Muscle layer of colon (tissue), 2 donors: ENCODE results near the gene DPP6.

Experiments used
- H3K27ac ChIP-seq: one replicate; pipeline ENCODE4 v1.7.0; 2013; ENCODE audit warnings: low read depth, mild to moderate bottlenecking, low read length, moderate library complexity
- H3K27me3 ChIP-seq, 2 donors: one replicate each; pipeline ENCODE4 v1.7.0; 2013; ENCODE audit warnings: low read length in 2 of 2, mild to moderate bottlenecking in 2 of 2; ENCODE audit not compliant: insufficient read depth in 2 of 2, control insufficient read depth in 1 of 2
- H3K36me3 ChIP-seq: one replicate; pipeline ENCODE4 v1.7.0; 2013; ENCODE audit warnings: mild to moderate bottlenecking, low read length; ENCODE audit not compliant: insufficient read depth
- H3K4me1 ChIP-seq: one replicate; pipeline ENCODE4 v1.7.0; 2013; ENCODE audit warnings: mild to moderate bottlenecking, low read length; ENCODE audit not compliant: insufficient read depth
- H3K4me3 ChIP-seq, 2 donors: one replicate each; pipeline ENCODE4 v1.7.0; 2013; ENCODE audit warnings: low read length in 2 of 2, low read depth in 1 of 2, mild to moderate bottlenecking in 1 of 2, moderate library complexity in 1 of 2
- H3K9ac ChIP-seq: one replicate; pipeline ENCODE4 v1.7.0; 2013; ENCODE audit warnings: low read length
- H3K9me3 ChIP-seq: one replicate; pipeline ENCODE4 v1.7.0; 2013; ENCODE audit warnings: mild to moderate bottlenecking, low read length
- donor health status: abdominal sarcoma.
- donor health status: Adenocarcinoma of cecum.

The DPP6 gene

DNA sequence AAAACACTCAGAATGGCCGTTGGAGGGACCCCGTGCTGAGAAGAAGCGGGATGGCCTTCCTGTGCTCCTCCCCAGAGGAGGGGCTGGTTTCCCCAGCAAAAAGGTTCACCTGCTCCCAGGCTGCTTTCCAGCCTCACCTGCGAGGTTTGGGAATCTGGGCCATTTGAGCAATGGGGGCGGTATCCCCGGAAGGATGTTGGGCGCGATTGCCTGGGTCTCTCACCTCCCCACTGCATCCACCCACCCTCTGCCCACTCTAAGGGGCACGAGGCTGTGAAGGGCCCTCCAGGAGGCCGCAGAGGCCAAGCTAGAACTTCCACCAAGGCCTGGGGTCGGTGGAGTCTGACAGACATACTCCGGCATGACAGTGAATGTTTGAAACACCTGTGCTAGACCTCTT, 803.2 kb downstream of the DPP6 start:
- no peak overlapping the region for H3K9ac ChIP-seq
- no peak overlapping the region for H3K4me3 ChIP-seq
- no peaks in the 10 kb centered on the region for H3K9me3 ChIP-seq
- peaks cover 4% of the 10 kb centered on the region for H3K4me1 ChIP-seq
- H3K36me3 ChIP-seq, result no peaks in the 10 kb centered on the region
- H3K27me3 ChIP-seq, result no peaks in the 10 kb centered on the region
- no peak overlapping the region for H3K27ac ChIP-seq

DNA sequence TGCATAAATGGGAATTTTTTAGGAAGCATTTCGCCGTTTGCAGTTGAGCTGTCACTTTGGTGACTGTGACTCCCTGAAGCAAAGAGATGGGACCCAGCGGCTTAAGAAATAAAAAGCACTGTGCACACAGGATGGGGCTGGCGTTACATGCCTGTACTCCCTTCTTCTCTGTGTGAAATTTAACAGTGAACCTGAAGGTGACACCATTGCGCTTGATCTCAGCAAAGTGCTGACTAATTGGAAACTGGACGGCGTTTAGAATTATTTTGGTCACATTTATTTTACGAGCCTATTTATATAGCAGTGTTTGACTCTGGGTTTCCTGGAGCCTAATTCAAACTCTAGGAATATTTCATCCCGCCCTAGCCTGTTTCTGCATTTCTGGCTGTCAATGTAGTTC, 804.5 kb downstream of the DPP6 start:
- Histone ChIP-seq H3K27ac (no peak overlapping the region), H3K9me3 (no peaks in the 10 kb centered on the region), H3K36me3 (no peaks in the 10 kb centered on the region), H3K4me3 (no peak overlapping the region), H3K9ac (no peak overlapping the region), H3K27me3 (no peaks in the 10 kb centered on the region), H3K4me1 (peaks cover 4% of the 10 kb centered on the region)

DNA sequence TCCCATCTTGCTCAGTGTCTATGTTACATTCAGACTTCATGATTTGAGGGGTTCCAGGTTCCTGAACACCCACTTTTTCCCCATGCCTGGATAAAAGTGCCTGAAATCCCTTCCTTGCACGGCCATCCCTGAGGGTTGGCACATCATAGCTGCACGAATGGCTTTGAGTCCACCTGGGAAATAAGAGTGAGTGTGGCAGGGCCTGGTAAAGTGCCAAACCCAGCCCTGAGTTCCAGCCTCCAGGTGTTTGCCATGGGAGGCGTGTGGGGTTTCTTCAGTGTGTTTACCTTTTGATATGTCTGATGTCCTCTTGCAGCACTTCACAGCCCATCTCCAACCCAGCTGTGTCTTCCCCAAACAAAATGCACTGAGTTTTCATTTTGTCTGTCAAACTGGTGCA, 805.0 kb downstream of the DPP6 start:
- no peak overlapping the region for H3K4me3 ChIP-seq
- no peak overlapping the region for H3K27ac ChIP-seq
- H3K27me3 ChIP-seq, result no peaks in the 10 kb centered on the region
- peaks cover 4% of the 10 kb centered on the region for H3K4me1 ChIP-seq
- no peaks in the 10 kb centered on the region for H3K36me3 ChIP-seq
- H3K9ac ChIP-seq, result no peak overlapping the region
- no peaks in the 10 kb centered on the region for H3K9me3 ChIP-seq

DNA sequence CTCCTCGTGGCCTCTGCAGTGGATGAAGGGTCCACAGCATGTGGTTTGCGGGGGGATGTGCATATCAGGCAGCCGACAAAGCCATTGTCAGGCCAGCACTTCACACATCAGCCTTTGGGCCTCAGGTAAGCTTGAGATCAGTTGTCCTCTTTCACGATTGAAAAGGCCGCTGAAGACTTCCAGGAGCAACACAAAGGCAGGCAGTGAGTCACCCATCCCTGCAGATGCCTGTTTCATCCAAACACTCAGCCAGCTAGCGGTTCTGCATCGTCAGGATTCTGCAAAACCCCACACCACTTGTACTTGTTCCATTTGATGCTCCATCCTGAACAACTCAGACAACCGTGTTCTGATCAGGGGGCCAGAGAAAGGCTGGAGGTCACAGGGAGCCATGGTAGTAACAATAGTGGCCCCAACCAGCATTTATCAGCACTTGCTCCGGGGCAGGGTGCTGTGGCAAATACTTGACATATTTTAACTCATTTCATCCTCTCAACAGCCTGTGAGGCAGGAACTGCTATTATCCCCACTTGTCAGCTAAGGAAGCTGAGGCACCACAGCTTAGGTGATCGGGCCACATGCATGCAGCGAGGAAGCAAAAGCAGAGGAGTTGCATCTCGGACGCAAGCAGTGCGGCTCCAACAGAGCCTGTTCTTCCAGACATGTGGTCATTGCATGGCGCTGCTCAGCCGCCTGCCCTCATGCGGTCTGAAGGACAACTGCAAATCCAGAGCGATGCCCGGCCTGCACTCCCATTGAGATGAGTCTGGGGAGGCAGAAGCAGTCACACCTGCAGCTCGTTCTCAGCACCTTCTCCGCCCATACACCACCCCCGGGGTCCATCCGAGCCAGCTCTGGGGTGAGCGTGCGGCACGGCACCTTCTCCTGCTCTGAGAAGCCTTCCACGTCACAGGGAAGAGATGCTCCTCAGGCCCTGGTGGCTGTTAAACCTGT, 805.8 kb downstream of the DPP6 start:
- H3K9ac ChIP-seq, result no peak overlapping the region

DNA sequence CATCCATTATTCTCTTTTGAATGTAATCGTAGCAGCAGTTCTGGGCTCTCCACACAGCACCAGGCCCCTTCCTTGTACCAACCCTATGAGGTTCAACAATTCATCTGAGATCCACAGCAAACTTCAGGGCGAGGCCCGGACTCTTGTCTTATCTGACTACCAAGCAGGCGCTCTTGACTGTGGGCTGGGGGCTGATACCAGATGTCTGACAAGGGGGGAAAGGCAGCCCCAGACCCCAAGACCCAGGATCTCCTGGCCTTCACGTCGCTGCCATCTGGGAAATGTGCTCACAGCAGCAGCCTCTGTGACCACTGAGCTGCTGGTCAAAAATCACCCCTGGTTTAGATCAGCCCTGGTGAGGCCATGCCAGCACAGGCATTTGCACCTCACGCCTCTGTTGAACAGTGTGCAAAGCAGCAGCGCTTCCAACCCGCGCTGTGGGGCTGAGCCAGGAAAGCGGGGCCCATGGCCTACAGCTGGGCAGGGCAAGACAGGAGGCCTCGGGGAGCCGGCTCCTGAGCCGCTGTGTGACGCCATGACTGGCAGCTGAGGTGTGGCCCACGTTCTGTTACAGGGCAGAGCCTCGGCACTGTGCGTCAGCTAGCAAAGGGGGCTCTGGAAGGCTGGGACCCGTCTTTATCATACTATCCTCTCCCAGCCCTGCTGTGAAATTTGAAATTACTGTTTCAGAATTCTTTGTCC, 806.8 kb downstream of the DPP6 start:
- Histone ChIP-seq H3K36me3 (no peaks in the 10 kb centered on the region), H3K9me3 (no peaks in the 10 kb centered on the region), H3K27ac (no peak overlapping the region), H3K4me3 (no peak overlapping the region), H3K9ac (no peak overlapping the region), H3K27me3 (no peaks in the 10 kb centered on the region), H3K4me1 (peaks cover 4% of the 10 kb centered on the region)

More for the DNA sequence above, 805.8 kb downstream of the DPP6 start:
- H3K27me3 ChIP-seq, result no peaks in the 10 kb centered on the region
- no peaks in the 10 kb centered on the region for H3K9me3 ChIP-seq
- no peak overlapping the region for H3K27ac ChIP-seq
- H3K4me1 ChIP-seq, result peaks cover 4% of the 10 kb centered on the region
- H3K4me3 ChIP-seq, result no peak overlapping the region
- H3K36me3 ChIP-seq, result no peaks in the 10 kb centered on the region

DNA sequence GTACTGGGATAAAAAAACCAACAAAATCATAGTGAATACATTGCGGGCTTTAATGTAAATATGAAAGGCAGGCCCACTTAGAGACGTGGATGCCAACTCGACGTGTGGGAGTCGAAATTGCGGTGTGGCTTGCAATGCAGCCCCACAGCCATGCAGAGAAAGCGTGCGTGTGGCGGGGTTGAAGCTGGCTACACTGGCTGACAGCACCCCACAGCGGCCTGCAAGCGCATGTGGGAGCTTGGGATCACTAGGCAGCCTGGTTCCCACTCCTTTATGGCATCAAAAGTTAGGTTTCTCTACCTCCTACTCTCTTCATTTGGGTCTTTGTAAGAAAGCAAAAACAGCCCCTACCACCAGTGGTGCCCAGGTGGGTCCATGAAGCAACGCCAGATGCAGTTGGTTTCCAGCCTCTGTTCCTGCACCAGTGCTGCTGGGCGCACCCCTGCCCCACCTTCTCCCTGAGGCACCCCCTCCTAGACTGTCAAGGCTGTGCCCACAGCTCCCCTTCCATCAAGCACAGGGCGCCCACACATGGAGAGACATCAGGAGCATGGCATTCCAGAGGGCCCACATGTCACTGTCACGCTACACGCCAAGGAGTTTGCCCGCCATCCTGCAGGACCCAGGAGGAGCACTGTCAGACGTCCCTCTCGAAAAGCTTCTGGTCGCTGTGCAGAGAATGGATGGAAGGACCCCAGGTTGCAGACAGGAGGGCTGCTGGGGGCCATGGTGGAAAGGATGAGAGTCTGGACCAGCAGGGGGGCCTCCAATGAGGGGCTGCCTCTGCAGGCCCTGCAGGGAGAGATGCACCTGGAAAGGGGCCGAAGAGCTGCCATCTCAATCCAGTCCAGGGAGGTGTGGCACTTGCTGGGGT, 807.8 kb downstream of the DPP6 start:
- H3K9ac ChIP-seq, result no peak overlapping the region
- no peaks in the 10 kb centered on the region for H3K27me3 ChIP-seq
- no peak overlapping the region for H3K27ac ChIP-seq
- no peaks in the 10 kb centered on the region for H3K36me3 ChIP-seq
- no peak overlapping the region for H3K4me3 ChIP-seq
- H3K4me1 ChIP-seq, result peaks cover 4% of the 10 kb centered on the region
- H3K9me3 ChIP-seq, result no peaks in the 10 kb centered on the region

DNA sequence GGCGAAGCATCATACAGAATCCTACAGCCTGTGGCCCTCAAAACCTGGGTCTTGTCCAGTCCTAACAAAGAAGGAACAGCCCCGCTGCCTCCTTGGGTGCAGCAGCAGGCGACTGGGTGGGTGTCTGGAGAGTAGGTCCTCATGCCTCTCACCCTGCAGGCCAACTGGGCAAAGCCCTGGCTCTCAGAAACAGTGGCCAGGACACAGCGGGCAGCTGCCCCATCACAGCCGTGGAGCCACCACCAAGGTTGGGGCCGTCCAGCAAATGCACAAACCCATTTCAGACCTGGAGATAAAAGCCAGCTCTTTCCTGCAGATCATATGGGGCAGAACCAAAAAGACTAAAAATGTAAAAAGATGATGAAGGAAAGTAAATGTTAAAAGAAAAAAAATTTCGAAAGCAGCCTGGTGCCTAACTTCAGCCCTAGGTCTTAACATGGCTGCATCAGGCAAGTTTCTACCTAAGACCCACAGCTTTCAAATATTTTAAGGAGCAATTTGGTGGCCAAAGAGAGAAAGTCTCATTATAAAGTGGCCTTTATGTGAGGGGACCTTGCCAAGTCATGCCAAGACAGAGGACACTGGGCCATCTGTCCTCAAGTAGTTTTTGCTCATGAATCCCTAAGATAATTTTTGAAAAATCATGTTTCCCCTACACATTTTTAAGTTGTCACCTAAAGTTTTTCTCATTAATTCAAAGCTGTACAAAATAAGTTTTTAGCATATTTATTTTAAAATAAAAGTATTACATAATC, 808.6 kb downstream of the DPP6 start:
- peaks cover 4% of the 10 kb centered on the region for H3K4me1 ChIP-seq
- no peaks in the 10 kb centered on the region for H3K9me3 ChIP-seq
- no peaks in the 10 kb centered on the region for H3K27me3 ChIP-seq
- H3K9ac ChIP-seq, result no peak overlapping the region
- H3K36me3 ChIP-seq, result no peaks in the 10 kb centered on the region
- H3K4me3 ChIP-seq, result no peak overlapping the region
- no peak overlapping the region for H3K27ac ChIP-seq

DNA sequence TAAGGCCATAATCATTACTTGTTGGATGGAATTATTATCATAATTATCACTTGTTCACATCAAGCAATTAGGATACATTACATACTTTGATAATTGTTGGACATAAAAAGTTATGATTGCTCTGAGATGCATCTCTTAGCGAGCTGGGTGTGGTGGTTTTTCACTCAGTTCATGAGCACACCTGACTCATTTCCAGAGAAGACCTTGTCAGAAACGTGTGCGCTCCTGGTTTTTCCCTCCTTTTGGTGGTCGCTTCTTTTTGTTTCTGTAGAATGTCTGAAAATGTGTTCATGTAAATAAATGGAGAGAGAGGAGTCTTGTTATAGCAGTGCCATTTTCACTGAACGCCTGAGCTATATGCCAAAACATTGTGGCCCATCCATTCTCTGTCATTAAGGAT, 809.4 kb downstream of the DPP6 start:
- H3K36me3 ChIP-seq, result no peaks in the 10 kb centered on the region
- no peaks in the 10 kb centered on the region for H3K9me3 ChIP-seq
- H3K27me3 ChIP-seq, result no peaks in the 10 kb centered on the region
- no peak overlapping the region for H3K9ac ChIP-seq
- H3K4me3 ChIP-seq, result no peak overlapping the region
- H3K27ac ChIP-seq, result no peak overlapping the region
- H3K4me1 ChIP-seq, result peaks cover 4% of the 10 kb centered on the region

DNA sequence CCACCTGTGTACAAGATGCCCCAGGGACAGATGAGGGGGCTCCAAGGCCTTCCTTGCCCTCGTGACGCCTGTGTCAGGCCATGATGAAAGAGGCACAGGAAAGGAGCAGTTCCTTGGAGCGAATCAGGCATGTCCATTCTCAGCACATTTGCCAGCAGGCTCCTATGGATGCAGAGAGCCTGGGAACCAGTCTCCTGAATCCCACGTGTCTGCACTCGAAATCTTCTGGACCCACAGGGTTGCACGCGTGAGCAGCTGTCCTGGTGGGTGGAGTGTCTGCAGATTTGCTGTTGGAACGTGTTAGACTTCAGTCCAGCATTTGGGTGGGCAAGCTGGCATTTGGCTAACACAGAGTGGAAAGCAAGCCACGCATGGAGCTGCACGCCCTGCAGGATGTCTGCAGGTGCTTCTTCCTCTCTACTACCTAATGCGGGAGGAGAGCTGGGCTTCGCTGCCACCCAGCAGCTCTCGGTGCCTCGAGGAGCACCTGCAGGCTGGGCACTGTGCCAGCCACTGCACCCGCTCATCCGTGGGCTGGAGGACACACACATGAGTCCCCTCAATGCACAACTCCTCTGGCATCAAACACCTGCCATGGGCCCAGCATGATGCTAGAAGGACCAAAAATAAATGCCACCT, 810.1 kb downstream of the DPP6 start:
- H3K9ac ChIP-seq, result no peak overlapping the region
- no peaks in the 10 kb centered on the region for H3K36me3 ChIP-seq
- no peaks in the 10 kb centered on the region for H3K9me3 ChIP-seq
- no peak overlapping the region for H3K27ac ChIP-seq
- H3K27me3 ChIP-seq, result no peaks in the 10 kb centered on the region
- H3K4me3 ChIP-seq, result no peak overlapping the region
- H3K4me1 ChIP-seq, result peaks cover under 1% of the 10 kb centered on the region

DNA sequence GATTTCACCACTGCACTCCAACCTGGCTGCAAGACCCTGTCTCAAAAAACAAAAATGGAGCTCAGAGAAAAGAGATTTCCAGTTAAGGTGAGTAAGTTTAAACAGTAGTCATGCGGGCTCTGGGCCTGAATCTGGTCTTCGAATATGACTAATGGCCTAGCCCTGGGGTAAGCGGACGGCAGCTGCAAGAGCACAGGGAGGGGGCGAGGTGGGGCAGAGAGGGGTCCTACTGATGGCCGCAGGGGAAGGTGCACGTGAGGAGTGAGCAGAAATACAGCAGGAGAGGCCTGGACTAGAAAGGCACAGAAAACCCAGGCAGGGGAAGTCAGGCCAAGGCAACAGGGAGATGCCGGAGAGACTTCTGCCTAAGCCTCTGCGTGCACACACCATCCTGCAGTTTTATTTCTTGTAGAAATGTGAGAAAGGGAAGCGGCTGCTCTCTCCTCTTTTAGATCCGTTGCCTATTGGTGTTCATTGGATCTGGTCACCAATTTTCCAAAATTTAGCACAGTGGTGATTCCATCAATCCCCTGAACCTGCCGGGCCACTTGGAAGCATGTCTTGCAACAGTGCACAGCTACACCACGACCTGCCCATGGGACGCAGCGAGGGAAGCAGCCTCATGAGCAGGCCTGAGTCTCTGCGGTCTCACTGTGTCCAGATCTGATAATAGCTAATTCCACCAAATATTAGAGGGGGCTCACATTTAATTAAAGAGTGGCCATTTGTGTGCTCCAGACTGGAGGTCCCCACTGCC, 811.7 kb downstream of the DPP6 start:
- H3K4me3 ChIP-seq, result no peak overlapping the region
- H3K9ac ChIP-seq, result no peak overlapping the region
- no peaks in the 10 kb centered on the region for H3K9me3 ChIP-seq
- no peaks in the 10 kb centered on the region for H3K27me3 ChIP-seq
- H3K27ac ChIP-seq, result no peak overlapping the region
- no peaks in the 10 kb centered on the region for H3K36me3 ChIP-seq
- no peaks in the 10 kb centered on the region for H3K4me1 ChIP-seq
